HK-2 (cell line): Measurements from ENCODE around the gene ZNF638.
A peak's percentile ranks its signal among the peaks of the same experiment; 100 is the strongest.
"Not testable (repeated sequence)": the region's sequence is repeated elsewhere in the genome, so short reads cannot be mapped to it uniquely, and the experiment has no call there.

Experiments used
- DNase-seq: peaks from one replicate; pipeline ENCODE4 v3.0.0-alpha.2; 2018; ENCODE audit not compliant: unreplicated experiment

The ZNF638 gene

GRCh38 chr2:71331581-71332434 is at the start of gene ZNF638:
ZNF638 (plus strand) TSS chr2:71331782; CDS start chr2:71348955, 17,173 bp downstream.
- peak; percentile 91 for DNase-seq

- DNase-seq, result no peak
Measured at GRCh38 chr2:71281950-71282349, 49.6 kb upstream of the ZNF638 start.

GRCh38 chr2:71282493-71282892 is 49.1 kb upstream of the ZNF638 start:
- DNase-seq, result no peak

GRCh38 chr2:71283131-71283530 is 48.5 kb upstream of the ZNF638 start:
- DNase-seq, result no peak

- no peak for DNase-seq
Measured at GRCh38 chr2:71285706-71286105, 45.9 kb upstream of the ZNF638 start.

GRCh38 chr2:71291398-71291797 is 40.2 kb upstream of the ZNF638 start:
- DNase-seq, result no peak

- no peak for DNase-seq
Measured at GRCh38 chr2:71292159-71292558, 39.4 kb upstream of the ZNF638 start.

GRCh38 chr2:71298914-71299313 is 32.7 kb upstream of the ZNF638 start:
- no peak for DNase-seq

GRCh38 chr2:71299507-71299906 is 32.1 kb upstream of the ZNF638 start:
- no peak for DNase-seq

- no peak for DNase-seq
Measured at GRCh38 chr2:71303849-71304248, 27.7 kb upstream of the ZNF638 start.

- DNase-seq, result no peak
Measured at GRCh38 chr2:71306762-71307161, 24.8 kb upstream of the ZNF638 start.

GRCh38 chr2:71313016-71313766 is 18.4 kb upstream of the ZNF638 start:
- DNase-seq, result no peak

GRCh38 chr2:71317060-71317459 is 14.5 kb upstream of the ZNF638 start:
- DNase-seq, result no peak

GRCh38 chr2:71317900-71318299 is 13.7 kb upstream of the ZNF638 start:
- DNase-seq, result not testable (repeated sequence)

- no peak for DNase-seq
Measured at GRCh38 chr2:71323386-71323785, 8.2 kb upstream of the ZNF638 start.

GRCh38 chr2:71326968-71327367 is 4.6 kb upstream of the ZNF638 start:
- DNase-seq, result no peak

GRCh38 chr2:71327916-71328315 is 3.7 kb upstream of the ZNF638 start:
- DNase-seq, result no peak

- no peak for DNase-seq
Measured at GRCh38 chr2:71330155-71330554, 1.4 kb upstream of the ZNF638 start.

GRCh38 chr2:71330585-71331330 is 824 bp upstream of the ZNF638 start:
- DNase-seq, result no peak

GRCh38 chr2:71331331-71331580 is 326 bp upstream of the ZNF638 start:
- DNase-seq, result not testable (repeated sequence)

- no peak for DNase-seq
Measured at GRCh38 chr2:71332435-71332796, 834 bp downstream of the ZNF638 start.

- DNase-seq, result no peak
Measured at GRCh38 chr2:71333619-71334018, 2.0 kb downstream of the ZNF638 start.

- DNase-seq, result no peak
Measured at GRCh38 chr2:71336384-71336783, 4.8 kb downstream of the ZNF638 start.
